HG03342 (cell line): Measurements from ENCODE around the gene RBM43.

Experiments used
- ATAC-seq: cut with Tn5 transposase; IDR thresholded peaks from one replicate; pipeline ENCODE4 v1.9.1; 2021; ENCODE audit warnings: mild to moderate bottlenecking, moderate library complexity; ENCODE audit not compliant: unreplicated experiment

RBM43 gene

GRCh38 chr2:151230627-151231140 lies 31.0 kb downstream of the RBM43 start:
- ATAC-seq: no peak

GRCh38 chr2:151228847-151229512 lies 32.7 kb downstream of the RBM43 start:
- ATAC-seq: no peak

- no peak for ATAC-seq
These were observed 44.3 kb downstream of the RBM43 start for GRCh38 chr2:151217343-151217742.

- ATAC-seq: no peak
These were observed 54.6 kb downstream of the RBM43 start for GRCh38 chr2:151207100-151207499.

GRCh38 chr2:151206446-151206968 lies 55.2 kb downstream of the RBM43 start:
- no peak for ATAC-seq

- ATAC-seq: no peak
These were observed 56.1 kb downstream of the RBM43 start for GRCh38 chr2:151205571-151205970.

- no peak for ATAC-seq
These were observed 56.9 kb downstream of the RBM43 start for GRCh38 chr2:151204756-151205155.

- no peak for ATAC-seq
These were observed 60.8 kb downstream of the RBM43 start for GRCh38 chr2:151200844-151201243.

- ATAC-seq: no peak
These were observed 61.4 kb downstream of the RBM43 start for GRCh38 chr2:151200277-151200676.

- ATAC-seq: no peak
These were observed 63.0 kb downstream of the RBM43 start for GRCh38 chr2:151198645-151199044.
